SK-N-SH (cell line): ENCODE measurements around the gene RNF180. TPM values are rescaled to one million over a fixed set of nuclear protein-coding genes. Genes with fewer than 3 reads are reported as not detected.

Source experiments
- CTCF ChIA-PET: fragments of 300-600, 350-600 bp; formaldehyde crosslinking; extraction: SDS; loops from one replicate; lab custom pipeline; 2021; lab: Yijun Ruan, JAX
- POLR2A ChIA-PET: fragments of 350-600 bp; sonication (Branson Sonifier 250); formaldehyde crosslinking; extraction: SDS; loops from one replicate; lab custom pipeline; 2020; ENCODE audit warnings: antibody characterized with exemption, inconsistent platforms; lab: Yijun Ruan, JAX
- DNase-seq: peaks from one replicate; pipeline ENCODE4 v3.0.0; 2012
- H2AFZ ChIP-seq: fragments of 200-600 bp; sonication (generic); 2 replicates; pipeline ENCODE4 v1.8.1; 2016; ENCODE audit warnings: antibody characterized with exemption, mild to moderate bottlenecking, low read depth
- H3F3A ChIP-seq: fragments of 200-600 bp; sonication (generic); replicated peaks from 2 replicates; pipeline ENCODE3; 2016; ENCODE audit warnings: antibody characterized with exemption, mild to moderate bottlenecking; ENCODE audit not compliant: insufficient read depth
- H3K27ac ChIP-seq, 2 experiments: fragments of 200-500 bp in 1 of 2; fragments of 200-600 bp in 1 of 2; sonication (Bioruptor generic) in 1 of 2; sonication (generic), shearing (Covaris generic) in 1 of 2; 2 replicates each; pipeline versions ENCODE4 v1.5.1 to v1.6.1; 2014 to 2016; ENCODE audit warnings: low read depth in 2 of 2, inconsistent platforms in 1 of 2, low read length in 1 of 2, mild to moderate bottlenecking in 1 of 2, mixed read lengths in 1 of 2
- H3K27me3 ChIP-seq: fragments of 200-600 bp; sonication (generic), shearing (Covaris generic); 2 replicates; pipeline ENCODE4 v1.6.1; 2016; ENCODE audit warnings: mixed run types; ENCODE audit not compliant: insufficient read depth
- H3K36me3 ChIP-seq, 2 experiments: fragments of 200-500 bp in 1 of 2; fragments of 200-600 bp in 1 of 2; sonication (Bioruptor generic) in 1 of 2; sonication (generic) in 1 of 2; replicated peaks in 1 of 2; 2 replicates each; pipeline versions ENCODE3 to v1.5.1; 2014 to 2016; ENCODE audit warnings: low read length in 1 of 2, mild to moderate bottlenecking in 1 of 2; ENCODE audit not compliant: insufficient read depth in 2 of 2, control insufficient read depth in 1 of 2
- H3K4me1 ChIP-seq, 2 experiments: fragments of 200-500 bp in 1 of 2; fragments of 200-600 bp in 1 of 2; sonication (Bioruptor generic) in 1 of 2; sonication (generic), shearing (Covaris generic) in 1 of 2; 2 replicates each; pipeline versions ENCODE4 v1.5.1 to v1.6.1; 2014 to 2016; ENCODE audit warnings: low read depth in 1 of 2, low read length in 1 of 2, mixed run types in 1 of 2; ENCODE audit not compliant: insufficient read depth in 2 of 2, control insufficient read depth in 1 of 2
- H3K4me2 ChIP-seq: fragments of 200-600 bp; sonication (generic), shearing (Covaris generic); 2 replicates; pipeline ENCODE4 v1.6.1; 2017; ENCODE audit warnings: mixed run types
- H3K4me3 ChIP-seq, 2 experiments: fragments of 200-500 bp in 1 of 2; fragments of 200-600 bp in 1 of 2; sonication (Bioruptor generic) in 1 of 2; sonication (generic), shearing (Covaris generic) in 1 of 2; 2 replicates each; pipeline versions ENCODE4 v1.5.1 to v1.8.1; 2014 to 2016; ENCODE audit warnings: low read depth in 2 of 2, inconsistent platforms in 1 of 2, low read length in 1 of 2, mild to moderate bottlenecking in 1 of 2, mixed read lengths in 1 of 2, moderate library complexity in 1 of 2
- H3K79me2 ChIP-seq: fragments of 200-600 bp; sonication (generic); 2 replicates; pipeline ENCODE4 v1.8.1; 2017; ENCODE audit warnings: mild to moderate bottlenecking; ENCODE audit not compliant: insufficient read depth
- H3K9ac ChIP-seq: fragments of 200-600 bp; sonication (generic); 2 replicates; pipeline ENCODE4 v1.6.1; 2017; ENCODE audit warnings: mixed run types
- H3K9me2 ChIP-seq: fragments of 200-600 bp; sonication (generic); 2 replicates; pipeline ENCODE4 v1.6.1; 2017; ENCODE audit warnings: mixed run types
- H3K9me3 ChIP-seq: fragments of 200-600 bp; sonication (generic); 2 replicates; pipeline ENCODE4 v1.6.1; 2017; ENCODE audit warnings: mixed run types, mild to moderate bottlenecking, moderate library complexity
- H4K20me1 ChIP-seq: fragments of 200-600 bp; sonication (generic); 2 replicates; pipeline ENCODE4 v1.6.1; 2017; ENCODE audit warnings: mild to moderate bottlenecking, mixed run types; ENCODE audit not compliant: insufficient read depth
- CTCF ChIP-seq: fragments of 200-600 bp; sonication (generic); IDR thresholded peaks from 2 replicates; pipeline ENCODE4 v1.6.1; 2017; ENCODE audit warnings: antibody characterized with exemption, mild to moderate bottlenecking, moderate library complexity
- ELF1 ChIP-seq: IDR thresholded peaks from 2 replicates; pipeline ENCODE4 v1.4.0; 2012
- EP300 ChIP-seq, 2 experiments: IDR thresholded peaks; 2 replicates each; pipeline versions ENCODE4 v1.4.0 to v1.6.1; 2012; ENCODE audit warnings: borderline replicate concordance in 1 of 2, low read depth in 1 of 2, low read length in 1 of 2
- FOSL2 ChIP-seq: IDR thresholded peaks from 2 replicates; pipeline ENCODE4 v1.4.0; 2012; ENCODE audit warnings: low read depth, mild to moderate bottlenecking, moderate library complexity, borderline replicate concordance
- FOXM1 ChIP-seq: IDR thresholded peaks from 2 replicates; pipeline ENCODE4 v1.4.0; 2012; ENCODE audit warnings: low read depth, mild to moderate bottlenecking
- GATA2 ChIP-seq: sonication (generic); formaldehyde crosslinking; IDR thresholded peaks from 2 replicates; pipeline ENCODE4 v1.5.0; 2020; ENCODE audit warnings: mild to moderate bottlenecking, missing genetic modification reagents
- IRF3 ChIP-seq: fragments of 150-350 bp; IDR thresholded peaks from 2 replicates; pipeline ENCODE4 v1.6.1; 2016; ENCODE audit warnings: mild to moderate bottlenecking, low read depth, low read length
- MAX ChIP-seq: IDR thresholded peaks from 2 replicates; pipeline ENCODE4 v1.4.0; 2012; ENCODE audit warnings: low read depth
- MEF2A ChIP-seq: IDR thresholded peaks from 2 replicates; pipeline ENCODE4 v1.4.0; 2012; ENCODE audit warnings: low read depth, borderline replicate concordance
- NFIC ChIP-seq: IDR thresholded peaks from 2 replicates; pipeline ENCODE4 v1.4.0; 2012; ENCODE audit warnings: borderline replicate concordance
- NRF1 ChIP-seq: IDR thresholded peaks from 2 replicates; pipeline ENCODE4 v1.6.1; 2012; ENCODE audit warnings: low read depth, mild to moderate bottlenecking, low read length
- RAD21 ChIP-seq: IDR thresholded peaks from 2 replicates; pipeline ENCODE4 v1.6.1; 2012; ENCODE audit warnings: mild to moderate bottlenecking, low read length
- RXRA ChIP-seq: IDR thresholded peaks from 2 replicates; pipeline ENCODE4 v1.4.0; 2012; ENCODE audit warnings: low read depth, mild to moderate bottlenecking, borderline replicate concordance
- SMC3 ChIP-seq: IDR thresholded peaks from 2 replicates; pipeline ENCODE4 v1.6.1; 2012; ENCODE audit warnings: low read depth, low read length, improper control_type of control experiment
- TAF1 ChIP-seq: IDR thresholded peaks from 2 replicates; pipeline ENCODE4 v1.6.1; 2012; ENCODE audit warnings: low read depth, mild to moderate bottlenecking, low read length, moderate library complexity, borderline replicate concordance
- TCF12 ChIP-seq: IDR thresholded peaks from 2 replicates; pipeline ENCODE4 v1.4.0; 2012
- TEAD4 ChIP-seq: IDR thresholded peaks from 2 replicates; pipeline ENCODE4 v1.4.0; 2012; ENCODE audit warnings: mild to moderate bottlenecking, borderline replicate concordance; ENCODE audit not compliant: insufficient read depth
- YY1 ChIP-seq: IDR thresholded peaks from 2 replicates; pipeline ENCODE4 v1.4.0; 2012; ENCODE audit warnings: low read depth, mild to moderate bottlenecking
- WGBS: methylation state at CpG from one replicate; pipeline ENCODE4 v1.1.6; 2017; ENCODE audit warnings: low lambda C conversion rate; 5-methylcytosine and 5-hydroxymethylcytosine counted together
- polyA plus RNA-seq, 3 experiments: library from polyadenylated mRNA; depleted of rRNA; stranded (reverse); fragments of >200 nt; gene quantifications; 2 replicates each; pipeline ENCODE4 v1.2.3, GENCODE V29; 2012
- TF ChIP-seq, protein P1 (sequence below): IDR thresholded peaks from 2 replicates; pipeline ENCODE4 v1.6.1; 2012; ENCODE audit warnings: mild to moderate bottlenecking, low read depth, low read length, moderate library complexity

RNF180 gene
- polyA plus RNA-seq, 1 of the 3 experiments (the other 2 are of a cell fraction), result 0.02 TPM

GRCh38 chr5:64184832-64185231 is 19.2 kb downstream of the RNF180 start:
- TF ChIP-seq, protein P1, sequence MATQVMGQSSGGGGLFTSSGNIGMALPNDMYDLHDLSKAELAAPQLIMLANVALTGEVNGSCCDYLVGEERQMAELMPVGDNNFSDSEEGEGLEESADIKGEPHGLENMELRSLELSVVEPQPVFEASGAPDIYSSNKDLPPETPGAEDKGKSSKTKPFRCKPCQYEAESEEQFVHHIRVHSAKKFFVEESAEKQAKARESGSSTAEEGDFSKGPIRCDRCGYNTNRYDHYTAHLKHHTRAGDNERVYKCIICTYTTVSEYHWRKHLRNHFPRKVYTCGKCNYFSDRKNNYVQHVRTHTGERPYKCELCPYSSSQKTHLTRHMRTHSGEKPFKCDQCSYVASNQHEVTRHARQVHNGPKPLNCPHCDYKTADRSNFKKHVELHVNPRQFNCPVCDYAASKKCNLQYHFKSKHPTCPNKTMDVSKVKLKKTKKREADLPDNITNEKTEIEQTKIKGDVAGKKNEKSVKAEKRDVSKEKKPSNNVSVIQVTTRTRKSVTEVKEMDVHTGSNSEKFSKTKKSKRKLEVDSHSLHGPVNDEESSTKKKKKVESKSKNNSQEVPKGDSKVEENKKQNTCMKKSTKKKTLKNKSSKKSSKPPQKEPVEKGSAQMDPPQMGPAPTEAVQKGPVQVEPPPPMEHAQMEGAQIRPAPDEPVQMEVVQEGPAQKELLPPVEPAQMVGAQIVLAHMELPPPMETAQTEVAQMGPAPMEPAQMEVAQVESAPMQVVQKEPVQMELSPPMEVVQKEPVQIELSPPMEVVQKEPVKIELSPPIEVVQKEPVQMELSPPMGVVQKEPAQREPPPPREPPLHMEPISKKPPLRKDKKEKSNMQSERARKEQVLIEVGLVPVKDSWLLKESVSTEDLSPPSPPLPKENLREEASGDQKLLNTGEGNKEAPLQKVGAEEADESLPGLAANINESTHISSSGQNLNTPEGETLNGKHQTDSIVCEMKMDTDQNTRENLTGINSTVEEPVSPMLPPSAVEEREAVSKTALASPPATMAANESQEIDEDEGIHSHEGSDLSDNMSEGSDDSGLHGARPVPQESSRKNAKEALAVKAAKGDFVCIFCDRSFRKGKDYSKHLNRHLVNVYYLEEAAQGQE, result no peak
- TF ChIP-seq YY1, result no peak
- no peak for TF ChIP-seq EP300 (IDR thresholded peaks at IDR 0.05; ENCODE audit: borderline replicate concordance in 1 of 2, low read depth in 1 of 2, low read length in 1 of 2)
- no peak for TF ChIP-seq TAF1
- TF ChIP-seq FOSL2, result no peak
- TF ChIP-seq FOXM1, result no peak
- TF ChIP-seq SMC3, result no peak
- TF ChIP-seq MEF2A, result no peak
- no peak for TF ChIP-seq ELF1
- TF ChIP-seq RXRA, result no peak
- TF ChIP-seq CTCF, result no peak
- TF ChIP-seq NFIC, result no peak
- TF ChIP-seq MAX, result no peak
- no peak for TF ChIP-seq TEAD4
- TF ChIP-seq NRF1, result no peak
- TF ChIP-seq GATA2 (CRISPR knock-in tag), result no peak
- no peak for TF ChIP-seq IRF3
- TF ChIP-seq RAD21, result no peak
- no peak for TF ChIP-seq TCF12
- ChIA-PET POLR2A (no interaction called here), CTCF (no interaction called here)
- Histone ChIP-seq H3K9me2 (no peaks in the 10 kb centered on the region), H3K4me3 (no peak overlapping the region), H3K4me2 (no peak overlapping the region), H3K27ac (no peak overlapping the region), H3K9me3 (no peaks in the 10 kb centered on the region), H4K20me1 (no peaks in the 10 kb centered on the region), H2AFZ (no peak overlapping the region), H3K79me2 (no peaks in the 10 kb centered on the region), H3K27me3 (no peaks in the 10 kb centered on the region), H3K9ac (no peak overlapping the region), H3F3A (no peaks in the 10 kb centered on the region), H3K36me3 (no peaks in the 10 kb centered on the region), H3K4me1 (no peaks in the 10 kb centered on the region)
- no peak for DNase-seq
- WGBS, result 0% methylated on average over 1 of the region's 1 CpG
